H1 (cell line): Measurements from ENCODE around the gene GRIK1. TPM values are rescaled to one million over a fixed set of nuclear protein-coding genes. Genes with fewer than 3 reads are reported as not detected.

ENCODE experiments used
- CTCF ChIA-PET: fragments of 300-600 bp; sonication (Branson Sonifier 250); formaldehyde crosslinking; loops from one replicate; lab custom pipeline; 2021; ENCODE audit not compliant: partially characterized antibody; lab: Charles Lee
- POLR2A ChIA-PET: fragments of 300-600 bp; sonication (Branson Sonifier 250); formaldehyde crosslinking; loops from one replicate; lab custom pipeline; 2021; ENCODE audit warnings: inconsistent platforms; ENCODE audit not compliant: partially characterized antibody; lab: Charles Lee
- DNase-seq, 2 experiments: peaks; one replicate each; pipeline versions ENCODE4 v3.0.0 to v3.0.0-alpha.2; 2010 to 2022; ENCODE audit warnings: low spot score in 2 of 2, low read depth in 1 of 2, mixed read lengths in 1 of 2
- FAIRE-seq: peaks from 2 replicates; lab custom pipeline; 2011; peaks lifted over from hg19 to GRCh38; lab: Jason Lieb, UNC
- H2AFZ ChIP-seq: 2 replicates; pipeline ENCODE4 v1.8.1; 2012; ENCODE audit warnings: low read length, inconsistent platforms
- H2AK5ac ChIP-seq: 2 replicates; pipeline ENCODE4 v1.6.1; 2013; ENCODE audit warnings: low read depth, low read length
- H2BK120ac ChIP-seq: replicated peaks from 2 replicates; pipeline ENCODE3; 2013; ENCODE audit warnings: low read depth, low read length, inconsistent platforms
- H2BK12ac ChIP-seq: 2 replicates; pipeline ENCODE4 v1.6.1; 2013; ENCODE audit warnings: low read depth, low read length
- H2BK15ac ChIP-seq: 2 replicates; pipeline ENCODE4 v1.6.1; 2013; ENCODE audit warnings: low read length
- H2BK20ac ChIP-seq: 2 replicates; pipeline ENCODE4 v1.6.1; 2013; ENCODE audit warnings: low read length
- H2BK5ac ChIP-seq: 2 replicates; pipeline ENCODE4 v1.6.1; 2013; ENCODE audit warnings: low read depth, low read length
- H3K14ac ChIP-seq: 2 replicates; pipeline ENCODE4 v1.6.1; 2013; ENCODE audit warnings: inconsistent platforms; ENCODE audit not compliant: insufficient read length
- H3K18ac ChIP-seq: 2 replicates; pipeline ENCODE4 v1.6.1; 2013; ENCODE audit warnings: low read length; ENCODE audit errors: extremely low read depth
- H3K23ac ChIP-seq: 2 replicates; pipeline ENCODE4 v1.6.1; 2013; ENCODE audit warnings: inconsistent platforms; ENCODE audit not compliant: insufficient read length
- H3K23me2 ChIP-seq: 2 replicates; pipeline ENCODE4 v1.6.1; 2013; ENCODE audit warnings: low read depth, low read length
- H3K27ac ChIP-seq: 2 replicates; pipeline ENCODE4 v1.6.1; 2011; ENCODE audit warnings: low read depth, low read length, inconsistent platforms
- H3K27me3 ChIP-seq, 4 experiments: replicated peaks in 1 of 4; 1 replicate in 1 of 4; 2 replicates in 3 of 4; pipeline versions ENCODE4 v1.6.1 to v1.8.1; 2011 to 2013; ENCODE audit warnings: low read length in 3 of 4, mild to moderate bottlenecking in 3 of 4, inconsistent platforms in 2 of 4, mixed read lengths in 2 of 4, moderate library complexity in 1 of 4; ENCODE audit not compliant: control insufficient read depth in 3 of 4, insufficient read depth in 3 of 4; ENCODE audit errors: extremely low read depth in 1 of 4
- H3K36me3 ChIP-seq, 4 experiments: 2 replicates each; pipeline versions ENCODE4 v1.6.1 to v1.8.1; 2011 to 2013; ENCODE audit warnings: mild to moderate bottlenecking in 4 of 4, low read length in 3 of 4, moderate library complexity in 2 of 4, control low read depth in 1 of 4, inconsistent platforms in 1 of 4; ENCODE audit not compliant: insufficient read depth in 4 of 4, control insufficient read depth in 2 of 4
- H3K4ac ChIP-seq: replicated peaks from 2 replicates; pipeline ENCODE3; 2013; ENCODE audit warnings: low read length, low read depth, mixed read lengths, inconsistent platforms; ENCODE audit not compliant: insufficient read length
- H3K4me1 ChIP-seq, 4 experiments: replicated peaks in 1 of 4; 1 replicate in 1 of 4; 2 replicates in 3 of 4; pipeline versions ENCODE4 v1.6.1 to v1.8.1; 2011 to 2013; ENCODE audit warnings: low read length in 3 of 4, inconsistent platforms in 2 of 4, mixed read lengths in 1 of 4; ENCODE audit not compliant: insufficient read depth in 4 of 4, control insufficient read depth in 3 of 4
- H3K4me2 ChIP-seq, 2 experiments: 2 replicates each; pipeline versions ENCODE4 v1.6.1 to v1.8.1; 2011 to 2013; ENCODE audit warnings: low read depth in 2 of 2, low read length in 2 of 2, control low read depth in 1 of 2, inconsistent platforms in 1 of 2, mild to moderate bottlenecking in 1 of 2; ENCODE audit not compliant: insufficient read depth in 1 of 2
- H3K4me3 ChIP-seq, 4 experiments: fragments of 200-600, 300-600 bp in 1 of 4; sonication (generic), shearing (Covaris generic), sonication (Bioruptor Twin) in 1 of 4; 2 replicates each; pipeline versions ENCODE4 v1.5.1 to v1.8.1; 2011 to 2016; ENCODE audit warnings: low read length in 4 of 4, low read depth in 3 of 4, control low read depth in 2 of 4, inconsistent platforms in 2 of 4, mild to moderate bottlenecking in 2 of 4, mixed read lengths in 1 of 4, moderate library complexity in 1 of 4; ENCODE audit not compliant: insufficient read depth in 2 of 4; ENCODE audit errors: extremely low read depth in 1 of 4
- H3K56ac ChIP-seq: replicated peaks from 2 replicates; pipeline ENCODE3; 2013; ENCODE audit warnings: low read depth, mild to moderate bottlenecking, mixed read lengths, low read length, inconsistent platforms; ENCODE audit not compliant: insufficient read length
- H3K79me1 ChIP-seq: 2 replicates; pipeline ENCODE4 v1.6.1; 2013; ENCODE audit warnings: low read depth, low read length, control low read depth
- H3K79me2 ChIP-seq, 2 experiments: 2 replicates each; pipeline versions ENCODE4 v1.6.1 to v1.8.1; 2012 to 2013; ENCODE audit warnings: low read length in 2 of 2, mild to moderate bottlenecking in 2 of 2, inconsistent platforms in 1 of 2; ENCODE audit not compliant: insufficient read depth in 2 of 2, control insufficient read depth in 1 of 2
- H3K9ac ChIP-seq, 4 experiments: replicated peaks in 1 of 4; 1 replicate in 1 of 4; 2 replicates in 3 of 4; pipeline versions ENCODE4 v1.6.1 to v1.8.1; 2011 to 2013; ENCODE audit warnings: low read depth in 3 of 4, low read length in 3 of 4, control low read depth in 2 of 4, mild to moderate bottlenecking in 2 of 4, moderate library complexity in 2 of 4, inconsistent platforms in 1 of 4; ENCODE audit errors: extremely low read depth in 1 of 4
- H3K9me3 ChIP-seq, 2 experiments: 2 replicates each; pipeline versions ENCODE4 v1.6.1 to v1.8.1; 2012 to 2013; ENCODE audit warnings: mild to moderate bottlenecking in 2 of 2, moderate library complexity in 2 of 2, control low read depth in 1 of 2, inconsistent platforms in 1 of 2, low read depth in 1 of 2, low read length in 1 of 2, mixed read lengths in 1 of 2; ENCODE audit not compliant: insufficient read depth in 2 of 2
- H4K20me1 ChIP-seq, 2 experiments: replicated peaks in 1 of 2; 2 replicates each; pipeline versions ENCODE3 to v1.8.1; 2011 to 2013; ENCODE audit warnings: inconsistent platforms in 2 of 2, low read length in 2 of 2, mild to moderate bottlenecking in 1 of 2; ENCODE audit not compliant: insufficient read depth in 2 of 2, control insufficient read depth in 1 of 2
- H4K5ac ChIP-seq: 2 replicates; pipeline ENCODE4 v1.6.1; 2013; ENCODE audit warnings: low read length, low read depth, mixed read lengths, inconsistent platforms; ENCODE audit not compliant: insufficient read length
- H4K8ac ChIP-seq: 2 replicates; pipeline ENCODE4 v1.8.0; 2013; ENCODE audit warnings: mild to moderate bottlenecking, moderate library complexity, low read length, inconsistent platforms; ENCODE audit not compliant: insufficient read depth; ENCODE audit errors: extremely low read depth
- H4K91ac ChIP-seq: replicated peaks from 2 replicates; pipeline ENCODE3; 2013; ENCODE audit warnings: low read length, mixed read lengths, inconsistent platforms; ENCODE audit not compliant: insufficient read length
- CBX8 ChIP-seq: fragments of 300-800, 300-1000 bp; sonication (generic); IDR thresholded peaks from 2 replicates; pipeline ENCODE4 v1.7.1; 2016; ENCODE audit warnings: low read depth, low read length, borderline replicate concordance
- CHD1 ChIP-seq: IDR thresholded peaks from 2 replicates; pipeline ENCODE4 v1.6.1; 2012; ENCODE audit warnings: low read depth, low read length, improper control_type of control experiment
- CTCF ChIP-seq, 3 experiments: IDR thresholded peaks; 1 replicate in 2 of 3; 2 replicates in 1 of 3; pipeline versions ENCODE4 v1.5.1 to v1.6.1; 2011; ENCODE audit warnings: low read length in 3 of 3, mild to moderate bottlenecking in 3 of 3, inconsistent platforms in 2 of 3, low read depth in 1 of 3, moderate library complexity in 1 of 3; ENCODE audit not compliant: insufficient read depth in 1 of 3; ENCODE audit errors: control extremely low read depth in 1 of 3
- HDAC6 ChIP-seq: IDR thresholded peaks from one replicate; pipeline ENCODE4 v1.7.1; 2012; ENCODE audit warnings: low read depth, mild to moderate bottlenecking, inconsistent platforms, low read length, moderate library complexity
- KDM1A ChIP-seq: fragments of 200-600, 300-600 bp; sonication (generic); IDR thresholded peaks from 2 replicates; pipeline ENCODE4 v1.7.1; 2016; ENCODE audit warnings: mild to moderate bottlenecking, low read length, borderline replicate concordance
- RBBP5 ChIP-seq: IDR thresholded peaks from 2 replicates; pipeline ENCODE4 v1.7.1; 2012; ENCODE audit warnings: low read depth, mild to moderate bottlenecking, inconsistent platforms, low read length, moderate library complexity, borderline replicate concordance
- RFX5 ChIP-seq: IDR thresholded peaks from 2 replicates; pipeline ENCODE4 v1.6.1; 2011; ENCODE audit warnings: low read depth, low read length, improper control_type of control experiment, borderline replicate concordance
- SIN3A ChIP-seq, 2 experiments: IDR thresholded peaks in 1 of 2; conservative IDR thresholded peaks in 1 of 2; 2 replicates each; pipeline ENCODE4 v1.6.1; 2011 to 2012; ENCODE audit warnings: low read length in 2 of 2, improper control_type of control experiment in 1 of 2, low read depth in 1 of 2, mild to moderate bottlenecking in 1 of 2
- SP2 ChIP-seq: IDR thresholded peaks from 2 replicates; pipeline ENCODE4 v1.6.1; 2012; ENCODE audit warnings: mild to moderate bottlenecking, low read length, inconsistent platforms
- TAF7 ChIP-seq: optimal IDR thresholded peaks from 2 replicates; pipeline ENCODE3; 2011; ENCODE audit warnings: low read depth, mild to moderate bottlenecking, inconsistent platforms, low read length, moderate library complexity, borderline replicate concordance
- WGBS, 2 experiments: shearing (Covaris generic) in 1 of 2; methylation state at CpG; one replicate each; pipeline versions ENCODE4 v1.1.6 to v1.1.7; 2013 to 2015; ENCODE audit warnings: low lambda C conversion rate in 2 of 2, mixed read lengths in 2 of 2, inconsistent platforms in 1 of 2, low coverage in 1 of 2, missing lambda C conversion rate in 1 of 2; ENCODE audit not compliant: insufficient replicate concordance in 2 of 2, insufficient coverage in 1 of 2, insufficient read length in 1 of 2; ENCODE audit errors: extremely low coverage in 1 of 2, missing lambda C conversion rate in 1 of 2; 5-methylcytosine and 5-hydroxymethylcytosine counted together
- polyA plus RNA-seq, 7 experiments: library from polyadenylated mRNA; depleted of rRNA in 3 of 7; stranded (reverse) in 5 of 7; unstranded in 2 of 7; fragments of >200 nt in 5 of 7; fragments of 200-250 nt in 2 of 7; gene quantifications; 1 replicate in 5 of 7; 2 replicates in 1 of 7; 4 replicates in 1 of 7; pipeline versions ENCODE4 v1.2.1 to v1.2.3, GENCODE V29; 2011 to 2013; ENCODE audit warnings: missing spikeins in 2 of 7, mixed read lengths in 2 of 7
- total RNA-seq: library from RNA; stranded (reverse); fragmentation: NEBNext Ultra II Directional; extraction: Animal tissue kit (Norgen Biotek cat#: 25700); gene quantifications from 2 replicates; pipeline ENCODE4 v1.2.1, GENCODE V29; 2021

The GRIK1 gene
- total and polyA plus RNA-seq, 2 of the 8 experiments (the other 6 are each of a cell fraction or from before 2014, with no cell fraction given), result 0.11 to 0.32 TPM

- Histone ChIP-seq H2BK15ac (no peak overlapping the region), H2BK120ac (no peak overlapping the region), H3K36me3 (0 out of 8 replicates have a peak, but pooled peaks cover 0 to 4% (median 0%) of the 10 kb centered on the region in 4 experiments), H2BK12ac (no peak overlapping the region), H3K4ac (no peak overlapping the region), H4K20me1 (no peaks in the 10 kb centered on the region), H3K9me3 (peaks cover 9 to 25% of the 10 kb centered on the region in 2 experiments), H3K79me2 (no peaks in the 10 kb centered on the region), H3K4me1 (no peaks in the 10 kb centered on the region), H3K4me2 (no peak overlapping the region), H4K5ac (no peak overlapping the region), H4K8ac (no peak overlapping the region), H2BK20ac (no peak overlapping the region), H3K14ac (no peak overlapping the region), H3K23me2 (no peaks in the 10 kb centered on the region; the same call in 1 of the 2 replicates), H3K18ac (no peak overlapping the region), H3K56ac (no peak overlapping the region), H3K9ac (no peak overlapping the region), H3K79me1 (no peaks in the 10 kb centered on the region), H2BK5ac (no peak overlapping the region), H3K27ac (no peak overlapping the region), H2AK5ac (no peak overlapping the region), H4K91ac (no peak overlapping the region), H2AFZ (no peak overlapping the region), H3K27me3 (no peaks in the 10 kb centered on the region), H3K4me3 (no peak overlapping the region), H3K23ac (no peak overlapping the region)
- WGBS, 2 experiments, result 100% methylated on average over 2 of the region's 2 CpGs; no CpG with 5 or more reads in 1 of the 2 experiments
- FAIRE-seq (no peak), DNase-seq (no peak)
- CTCF ChIA-PET, result interaction anchor here (1.3 to 2.1 kb wide), 2 partner anchors 9 to 11 kb away, joined by 4 to 6 read pairs; no protein-coding TSS in a partner anchor
- POLR2A ChIA-PET, result no interaction called here
- TF ChIP-seq SIN3A (conservative IDR thresholded peaks at IDR 0.05 in 1 of 2, IDR thresholded peaks at IDR 0.05 in 1 of 2; ENCODE audit: low read depth in 1 of 2, low read length in 2 of 2) (no peak), RFX5 (no peak), RBBP5 (no peak), CHD1 (no peak), CTCF (IDR thresholded peaks at IDR 0.05; ENCODE audit: control extremely low read depth in 1 of 3, insufficient read depth in 1 of 3, low read depth in 1 of 3, low read length in 3 of 3) (no peak), TAF7 (no peak), SP2 (no peak), CBX8 (no peak), KDM1A (no peak), HDAC6 (no peak)
These were observed 110.1 kb downstream of the GRIK1 start for GRCh38 chr21:29829564-29830275.
